Mesendoderm (in vitro differentiated cells): ENCODE data around the gene CABP4.
"Not testable (repeated sequence)": the region's sequence is repeated elsewhere in the genome, so short reads cannot be mapped to it uniquely, and the experiment has no call there.

Experiments
- DNase-seq: peaks from one replicate; pipeline ENCODE4 v3.0.0; 2013
- H2AK5ac ChIP-seq: 2 replicates; pipeline ENCODE4 v1.6.1; 2013; ENCODE audit warnings: low read length, inconsistent platforms
- H2BK120ac ChIP-seq: 2 replicates; pipeline ENCODE4 v1.6.1; 2013; ENCODE audit warnings: low read depth, mild to moderate bottlenecking, low read length, moderate library complexity, mixed read lengths
- H2BK15ac ChIP-seq: replicated peaks from 2 replicates; pipeline ENCODE4 v1.6.1; 2013; ENCODE audit warnings: low read depth, mild to moderate bottlenecking, moderate library complexity
- H2BK5ac ChIP-seq: 2 replicates; pipeline ENCODE4 v1.6.1; 2013; ENCODE audit warnings: low read length, inconsistent platforms
- H3K18ac ChIP-seq: 2 replicates; pipeline ENCODE4 v1.6.1; 2013; ENCODE audit warnings: mild to moderate bottlenecking, low read length, mixed read lengths
- H3K23ac ChIP-seq: one replicate; pipeline ENCODE4 v1.6.1; 2013; ENCODE audit warnings: low read length
- H3K27ac ChIP-seq: 2 replicates; pipeline ENCODE4 v1.5.1; 2013; ENCODE audit warnings: low read depth, mild to moderate bottlenecking, inconsistent platforms, low read length, moderate library complexity
- H3K27me3 ChIP-seq: 2 replicates; pipeline ENCODE4 v1.6.1; 2013; ENCODE audit warnings: low read length, control low read depth, mild to moderate bottlenecking, inconsistent platforms; ENCODE audit not compliant: insufficient read depth, poor library complexity
- H3K36me3 ChIP-seq: 2 replicates; pipeline ENCODE4 v1.6.1; 2013; ENCODE audit warnings: low read length, inconsistent platforms; ENCODE audit not compliant: control insufficient read depth, insufficient read depth
- H3K4ac ChIP-seq: one replicate; pipeline ENCODE4 v1.6.1; 2013; ENCODE audit warnings: low read depth, mild to moderate bottlenecking, low read length, moderate library complexity
- H3K4me1 ChIP-seq: 2 replicates; pipeline ENCODE4 v1.6.1; 2013; ENCODE audit warnings: low read depth, low read length, inconsistent platforms; ENCODE audit not compliant: control insufficient read depth
- H3K4me2 ChIP-seq: 2 replicates; pipeline ENCODE4 v1.6.1; 2013; ENCODE audit warnings: low read length
- H3K4me3 ChIP-seq: 2 replicates; pipeline ENCODE4 v1.5.1; 2013; ENCODE audit warnings: mild to moderate bottlenecking, low read length
- H3K56ac ChIP-seq: one replicate; pipeline ENCODE4 v1.6.1; 2013; ENCODE audit warnings: low read length
- H3K79me1 ChIP-seq: 2 replicates; pipeline ENCODE4 v1.6.1; 2013; ENCODE audit warnings: low read length, inconsistent platforms
- H3K79me2 ChIP-seq: 2 replicates; pipeline ENCODE4 v1.6.1; 2013; ENCODE audit warnings: mild to moderate bottlenecking, low read length; ENCODE audit not compliant: control insufficient read depth, insufficient read depth
- H3K9ac ChIP-seq: 2 replicates; pipeline ENCODE4 v1.6.1; 2013; ENCODE audit warnings: low read length, inconsistent platforms
- H4K5ac ChIP-seq: one replicate; pipeline ENCODE4 v1.6.1; 2013; ENCODE audit warnings: low read length
- H4K8ac ChIP-seq: one replicate; pipeline ENCODE4 v1.6.1; 2013; ENCODE audit warnings: low read depth, mild to moderate bottlenecking, control low read depth, low read length, moderate library complexity
- WGBS: extraction: QIAGEN DNeasy Blood & Tissue Kit; methylation state at CpG from one replicate; pipeline ENCODE4 v1.1.7; 2013; ENCODE audit warnings: low lambda C conversion rate, missing lambda C conversion rate; ENCODE audit not compliant: insufficient coverage; ENCODE audit errors: extremely low coverage; 5-methylcytosine and 5-hydroxymethylcytosine counted together

CABP4 gene

DNA sequence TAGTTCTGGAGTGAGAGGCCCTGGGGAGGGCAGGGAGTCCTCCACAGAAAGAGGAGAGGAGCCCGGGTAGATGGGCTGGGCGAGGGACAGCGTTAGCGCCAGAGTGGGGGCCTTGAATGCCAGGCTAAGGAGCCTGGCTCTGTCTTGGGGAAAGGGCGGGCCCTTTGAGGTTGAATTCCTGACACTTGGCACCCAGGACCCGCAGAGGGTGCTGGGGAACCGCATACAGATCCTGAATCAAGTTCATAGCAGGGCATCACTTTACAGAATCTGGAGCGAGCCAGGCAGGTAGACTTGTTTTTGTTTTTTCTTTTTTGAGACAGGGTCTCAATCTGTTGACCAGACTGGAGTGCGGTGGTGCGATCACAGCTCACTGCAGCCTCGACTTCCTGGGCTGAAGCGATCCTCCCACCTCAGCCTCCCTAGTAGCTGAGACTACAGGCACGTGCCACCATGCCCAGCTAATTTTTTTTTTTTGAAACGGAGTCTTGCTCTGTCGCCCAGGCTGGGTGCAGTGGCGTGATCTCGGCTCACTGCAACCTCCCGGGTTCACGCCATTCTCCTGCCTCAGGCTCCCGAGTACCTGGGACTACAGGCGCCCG is 33.6 kb upstream of the CABP4 start:
- Histone ChIP-seq H3K4me3 (no peak overlapping the region), H3K79me1 (no peaks in the 10 kb centered on the region), H2BK120ac (no peak overlapping the region), H4K8ac (no peak overlapping the region), H3K9ac (peak overlapping the region; percentile 15), H3K56ac (peak overlapping the region; percentile 44), H3K27me3 (no peaks in the 10 kb centered on the region), H2BK15ac (no peak overlapping the region), H3K36me3 (no peaks in the 10 kb centered on the region), H2BK5ac (no peak overlapping the region), H3K18ac (no peak overlapping the region), H3K4me1 (no peaks in the 10 kb centered on the region), H2AK5ac (no peak overlapping the region), H3K23ac (no peak overlapping the region), H3K4ac (no peak overlapping the region), H3K27ac (no peak overlapping the region), H3K4me2 (peak overlapping the region; percentile 33), H3K79me2 (no peaks in the 10 kb centered on the region), H4K5ac (no peak overlapping the region)
- no CpG with 5 or more reads among the region's 22 CpGs for WGBS
- DNase-seq = no peak

DNA sequence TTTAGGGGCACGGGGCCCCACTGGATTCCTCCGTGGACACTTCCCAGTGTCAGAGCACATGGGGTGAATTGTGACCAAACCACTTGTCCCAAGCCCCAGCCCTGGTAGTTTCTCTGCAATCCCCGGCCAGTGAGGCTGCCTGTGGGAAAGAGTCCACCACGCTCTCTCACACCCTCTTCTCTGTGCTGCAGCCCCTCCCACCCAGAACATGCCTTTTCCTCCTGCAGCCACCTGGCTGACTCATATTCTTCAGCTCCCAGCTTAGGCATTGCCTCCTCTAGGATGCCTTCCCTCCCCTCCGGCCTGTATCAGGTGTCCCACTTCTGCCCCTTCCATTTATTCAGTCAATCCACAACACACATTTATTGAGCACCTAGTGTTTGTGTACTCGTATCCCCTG is 32.3 kb upstream of the CABP4 start:
- Histone ChIP-seq H3K23ac (no peak overlapping the region), H2BK5ac (no peak overlapping the region), H3K79me2 (no peaks in the 10 kb centered on the region), H4K8ac (no peak overlapping the region), H2BK15ac (no peak overlapping the region), H3K4ac (no peak overlapping the region), H3K36me3 (no peaks in the 10 kb centered on the region), H3K56ac (no peak overlapping the region), H3K4me3 (no peak overlapping the region), H2AK5ac (no peak overlapping the region), H3K9ac (no peak overlapping the region), H3K18ac (no peak overlapping the region), H3K4me1 (no peaks in the 10 kb centered on the region), H3K27me3 (no peaks in the 10 kb centered on the region), H3K79me1 (no peaks in the 10 kb centered on the region), H3K27ac (no peak overlapping the region), H4K5ac (no peak overlapping the region), H3K4me2 (no peak overlapping the region), H2BK120ac (no peak overlapping the region)
- WGBS = no CpG with 5 or more reads among the region's 6 CpGs
- peak; percentile 71 for DNase-seq

DNA sequence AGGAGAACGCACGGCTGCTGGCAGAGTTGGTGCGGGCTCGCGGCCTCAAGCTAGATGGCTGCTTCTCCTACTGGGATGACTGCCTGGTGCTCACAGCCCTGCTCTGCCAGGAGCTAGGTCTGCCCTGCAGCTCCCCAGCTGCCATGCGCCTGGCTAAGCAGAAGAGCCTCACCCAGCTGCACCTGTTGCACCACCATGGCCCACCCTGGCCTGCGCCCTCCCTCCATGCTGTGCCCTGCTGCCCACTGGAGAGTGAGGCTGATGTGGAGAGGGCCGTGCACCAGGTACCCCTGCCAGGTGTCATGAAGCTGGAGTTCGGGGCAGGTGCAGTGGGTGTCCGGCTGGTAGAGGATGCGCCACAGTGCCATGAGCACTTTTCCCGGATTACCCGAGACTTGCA is 31.7 kb upstream of the CABP4 start:
- H2BK120ac ChIP-seq = no peak overlapping the region
- no peak overlapping the region for H3K4ac ChIP-seq
- no peak overlapping the region for H2BK15ac ChIP-seq
- H3K18ac ChIP-seq = no peak overlapping the region
- no peaks in the 10 kb centered on the region for H3K79me2 ChIP-seq
- no peak overlapping the region for H4K8ac ChIP-seq
- no peak overlapping the region for H3K9ac ChIP-seq
- no peaks in the 10 kb centered on the region for H3K79me1 ChIP-seq
- H3K56ac ChIP-seq = no peak overlapping the region
- H3K27ac ChIP-seq = no peak overlapping the region
- H3K23ac ChIP-seq = no peak overlapping the region
- H3K4me1 ChIP-seq = no peaks in the 10 kb centered on the region
- no CpG with 5 or more reads among the region's 13 CpGs for WGBS
- H3K4me2 ChIP-seq = no peak overlapping the region
- no peak overlapping the region for H4K5ac ChIP-seq
- no peak overlapping the region for H2AK5ac ChIP-seq
- H3K4me3 ChIP-seq = no peak overlapping the region
- no peaks in the 10 kb centered on the region for H3K27me3 ChIP-seq
- no peak for DNase-seq
- no peak overlapping the region for H2BK5ac ChIP-seq
- H3K36me3 ChIP-seq = no peaks in the 10 kb centered on the region

DNA sequence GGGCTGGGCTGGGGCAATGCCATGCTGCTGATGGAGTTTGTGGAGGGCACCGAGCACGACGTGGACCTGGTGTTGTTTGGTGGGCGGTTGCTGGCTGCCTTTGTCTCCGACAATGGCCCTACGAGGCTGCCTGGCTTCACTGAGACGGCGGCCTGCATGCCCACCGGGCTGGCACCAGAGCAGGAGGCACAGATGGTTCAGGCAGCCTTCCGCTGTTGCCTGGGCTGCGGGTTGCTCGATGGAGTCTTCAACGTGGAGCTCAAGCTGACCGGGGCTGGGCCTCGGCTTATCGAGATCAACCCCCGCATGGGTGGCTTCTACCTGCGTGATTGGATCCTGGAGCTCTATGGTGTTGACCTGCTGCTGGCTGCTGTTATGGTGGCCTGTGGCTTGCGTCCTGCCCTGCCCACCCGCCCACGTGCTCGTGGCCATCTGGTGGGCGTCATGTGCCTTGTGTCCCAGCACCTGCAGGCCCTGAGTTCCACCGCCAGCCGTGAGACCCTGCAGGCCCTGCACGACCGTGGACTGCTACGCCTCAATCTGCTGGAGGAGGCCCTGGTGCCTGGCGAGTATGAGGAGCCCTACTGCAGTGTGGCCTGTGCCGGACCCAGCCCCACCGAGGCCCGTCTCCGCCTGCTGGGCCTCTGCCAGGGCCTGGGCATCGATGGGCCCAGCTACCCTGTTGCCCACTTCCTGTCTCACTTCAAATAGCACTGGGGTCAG is 31.1 kb upstream of the CABP4 start:
- WGBS = no CpG with 5 or more reads among the region's 34 CpGs
- Histone ChIP-seq H3K27ac (no peak overlapping the region), H3K9ac (no peak overlapping the region)

DNA sequence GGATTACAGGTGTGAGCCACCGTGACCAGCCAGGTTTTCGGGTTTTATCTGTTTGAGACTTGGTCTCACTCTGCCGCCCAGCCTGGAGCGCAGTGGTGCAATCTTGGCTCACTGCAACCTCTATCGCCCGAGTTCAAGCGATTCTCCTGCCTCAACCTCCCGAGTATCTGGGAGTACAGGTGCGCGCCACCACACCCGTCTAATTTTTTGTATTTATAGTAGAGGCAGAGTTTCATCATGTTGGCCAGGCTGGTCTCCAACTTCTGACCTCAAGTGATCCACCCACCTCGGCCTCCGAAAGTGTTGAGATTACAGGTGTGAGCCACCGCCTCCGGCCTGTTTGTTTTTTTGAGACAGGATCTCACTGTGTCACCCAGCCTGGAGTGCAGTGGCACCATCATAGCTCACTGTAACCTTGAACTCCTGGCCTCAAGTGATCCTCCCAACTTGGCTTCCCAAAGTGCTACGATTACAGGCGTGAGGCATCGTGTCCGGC is 27.7 kb upstream of the CABP4 start:
- H3K27ac ChIP-seq = not testable (repeated sequence)

More for the DNA sequence above, 31.1 kb upstream of the CABP4 start:
- Histone ChIP-seq H2BK5ac (no peak overlapping the region), H4K5ac (no peak overlapping the region), H3K79me2 (peaks cover 4% of the 10 kb centered on the region), H4K8ac (no peak overlapping the region), H3K18ac (no peak overlapping the region), H3K4ac (no peak overlapping the region), H3K36me3 (no peaks in the 10 kb centered on the region), H3K79me1 (peaks cover 4% of the 10 kb centered on the region), H3K27me3 (no peaks in the 10 kb centered on the region), H2BK15ac (no peak overlapping the region), H2BK120ac (no peak overlapping the region), H3K4me3 (no peak overlapping the region), H3K23ac (no peak overlapping the region), H3K56ac (no peak overlapping the region), H3K4me2 (no peak overlapping the region), H3K4me1 (no peaks in the 10 kb centered on the region), H2AK5ac (no peak overlapping the region)
- DNase-seq = no peak

More for the DNA sequence above, 27.7 kb upstream of the CABP4 start:
- not testable (repeated sequence) for H3K79me2 ChIP-seq, H3K4me3 ChIP-seq, H3K79me1 ChIP-seq, H2BK120ac ChIP-seq, H3K9ac ChIP-seq, H2BK15ac ChIP-seq, H3K4ac ChIP-seq, H4K5ac ChIP-seq, H2BK5ac ChIP-seq, H3K4me2 ChIP-seq, H3K23ac ChIP-seq, DNase-seq, H3K18ac ChIP-seq, H3K36me3 ChIP-seq, H3K27me3 ChIP-seq, H3K4me1 ChIP-seq, H2AK5ac ChIP-seq
- no CpG with 5 or more reads among the region's 19 CpGs for WGBS
- peak overlapping the region; percentile 88 for H3K56ac ChIP-seq
- H4K8ac ChIP-seq = peak overlapping the region; percentile 67
